ENCODE data around the gene LCE1D.

LCE1D gene

GRCh38 chr1:152817309-152817708, 20.8 kb downstream of the LCE1D start:
- no peak for DNase-seq

GRCh38 chr1:152823294-152823693, 26.8 kb downstream of the LCE1D start:
- no peak for DNase-seq

- DNase-seq: no peak
Measured at GRCh38 chr1:152824964-152825363, 28.4 kb downstream of the LCE1D start.

GRCh38 chr1:152827173-152827572, 30.7 kb downstream of the LCE1D start, which contains the start of gene LCE1A:
LCE1A (plus strand) TSS chr1:152827473; CDS start chr1:152827473, 0 bp downstream.
- no peak for DNase-seq

GRCh38 chr1:152836870-152837269, 40.3 kb downstream of the LCE1D start:
- no peak for DNase-seq

DNA sequence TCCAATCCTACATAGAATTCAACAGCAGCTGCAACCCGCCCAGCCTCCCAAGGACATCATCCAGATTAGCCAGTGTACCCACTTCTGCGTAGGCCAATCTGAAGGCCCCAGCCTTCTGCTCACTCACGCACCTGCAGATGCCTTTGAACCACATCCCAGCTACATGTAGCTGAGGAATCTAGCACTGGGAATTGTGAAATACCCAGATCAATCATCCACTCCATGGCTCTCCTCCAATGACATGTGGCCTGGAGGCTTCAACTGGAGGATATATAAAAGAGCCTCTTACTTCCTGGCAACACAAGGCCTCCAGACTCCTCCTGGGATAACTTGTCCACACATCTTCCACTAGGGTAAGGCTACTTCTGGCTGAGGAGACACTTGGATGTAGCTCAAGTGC, 46.0 kb downstream of the LCE1D start, which contains the start of gene LCE6A:
Gene LCE6A, plus strand, starts transcription at position 301 of the 400 bp plus-strand sequence. CDS start 665 bp downstream, outside the sequence.
- no peak for DNase-seq

Data from NCI-H2227 treated with DMSO at 0.1 percent for 48 hours (cell line).